OCI-LY3 (cell line): ENCODE data around the gene CLEC19A.

Source experiments
- EZH2phosphoT487 ChIP-seq: fragments of 200-600 bp; shearing (Covaris generic); IDR thresholded peaks from 2 replicates; pipeline ENCODE4 v1.6.1; 2018; ENCODE audit warnings: antibody characterized with exemption, mixed run types, low read depth
- TF ChIP-seq, protein P1 (sequence below): fragments of 200-600, 300-600 bp; sonication (generic); IDR thresholded peaks from 2 replicates; pipeline ENCODE4 v1.5.1; 2014; ENCODE audit warnings: antibody characterized with exemption, low read length, low read depth

DNA sequence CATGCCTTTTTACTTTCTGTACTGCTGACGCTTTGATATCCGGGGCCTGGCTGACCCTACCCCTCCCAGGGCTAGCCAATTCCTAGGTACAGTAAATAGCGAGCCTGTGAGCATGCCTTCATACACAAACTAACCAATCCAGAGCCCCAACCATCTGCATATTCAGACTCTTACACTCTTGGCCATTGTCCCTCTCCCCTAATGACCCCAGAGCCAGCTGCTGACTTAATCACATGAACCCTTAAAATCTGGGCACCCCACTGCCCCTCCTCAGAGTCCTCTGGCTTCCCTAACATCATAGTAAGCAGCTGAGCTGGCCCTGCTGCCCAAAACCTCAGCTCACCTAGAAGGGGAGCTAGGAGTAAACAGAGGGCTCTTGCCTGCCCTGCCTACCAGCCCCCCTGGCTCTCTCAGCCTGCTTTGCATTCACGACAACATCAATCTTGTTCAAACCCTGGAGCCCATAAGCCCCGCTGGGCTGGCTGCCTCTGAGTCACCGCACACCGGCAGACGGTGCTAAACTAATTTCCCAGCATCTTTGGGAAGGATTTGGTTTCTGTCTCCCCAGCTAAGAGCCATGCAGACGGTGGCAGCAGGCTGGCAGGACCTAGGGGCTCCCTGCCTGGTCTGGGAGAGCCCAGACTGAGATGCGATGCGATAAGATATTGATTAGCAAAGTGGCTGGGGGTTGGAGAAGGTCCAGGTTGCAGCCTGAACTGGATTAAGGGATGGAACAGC lies 63.2 kb downstream of the CLEC19A start:
- TF ChIP-seq, protein P1, sequence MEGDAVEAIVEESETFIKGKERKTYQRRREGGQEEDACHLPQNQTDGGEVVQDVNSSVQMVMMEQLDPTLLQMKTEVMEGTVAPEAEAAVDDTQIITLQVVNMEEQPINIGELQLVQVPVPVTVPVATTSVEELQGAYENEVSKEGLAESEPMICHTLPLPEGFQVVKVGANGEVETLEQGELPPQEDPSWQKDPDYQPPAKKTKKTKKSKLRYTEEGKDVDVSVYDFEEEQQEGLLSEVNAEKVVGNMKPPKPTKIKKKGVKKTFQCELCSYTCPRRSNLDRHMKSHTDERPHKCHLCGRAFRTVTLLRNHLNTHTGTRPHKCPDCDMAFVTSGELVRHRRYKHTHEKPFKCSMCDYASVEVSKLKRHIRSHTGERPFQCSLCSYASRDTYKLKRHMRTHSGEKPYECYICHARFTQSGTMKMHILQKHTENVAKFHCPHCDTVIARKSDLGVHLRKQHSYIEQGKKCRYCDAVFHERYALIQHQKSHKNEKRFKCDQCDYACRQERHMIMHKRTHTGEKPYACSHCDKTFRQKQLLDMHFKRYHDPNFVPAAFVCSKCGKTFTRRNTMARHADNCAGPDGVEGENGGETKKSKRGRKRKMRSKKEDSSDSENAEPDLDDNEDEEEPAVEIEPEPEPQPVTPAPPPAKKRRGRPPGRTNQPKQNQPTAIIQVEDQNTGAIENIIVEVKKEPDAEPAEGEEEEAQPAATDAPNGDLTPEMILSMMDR = no peak
- no peak for TF ChIP-seq EZH2phosphoT487
